GM19351 (cell line): Measurements from ENCODE around the gene BAHD1.

Source experiments
- ATAC-seq: cut with Tn5 transposase; IDR thresholded peaks from one replicate; pipeline ENCODE4 v1.9.1; 2021; ENCODE audit warnings: mild to moderate bottlenecking, moderate library complexity; ENCODE audit not compliant: unreplicated experiment

Gene BAHD1

DNA sequence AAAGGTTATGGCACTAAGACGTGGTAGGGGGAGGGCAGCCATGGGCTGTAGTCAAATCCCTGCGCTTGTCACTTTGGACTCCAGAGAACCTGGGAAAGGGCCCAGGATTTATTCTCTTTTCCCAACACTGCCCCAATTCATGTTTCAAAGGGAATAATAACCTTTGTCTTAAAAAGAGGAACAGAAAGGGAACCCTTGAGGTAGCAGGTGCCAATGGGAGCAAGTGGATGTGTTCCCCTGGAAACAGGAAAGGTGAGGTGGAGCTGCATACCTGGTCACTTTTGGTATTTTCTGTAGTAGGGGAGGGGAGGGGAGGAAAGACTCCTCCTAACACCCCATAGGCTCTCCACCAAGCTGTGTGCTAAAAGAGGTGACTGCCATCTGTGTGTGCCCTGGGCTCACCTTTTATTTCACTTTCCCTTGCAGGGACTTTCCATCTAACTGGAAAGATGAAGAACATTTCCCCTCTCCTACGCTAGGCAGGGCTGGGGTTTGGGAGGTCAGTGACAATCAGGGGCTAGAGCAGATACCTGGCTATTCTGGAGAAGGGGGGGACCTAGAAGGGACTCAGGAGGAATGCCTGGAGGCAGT, 23.9 kb downstream of the BAHD1 start:
- no peak for ATAC-seq

DNA sequence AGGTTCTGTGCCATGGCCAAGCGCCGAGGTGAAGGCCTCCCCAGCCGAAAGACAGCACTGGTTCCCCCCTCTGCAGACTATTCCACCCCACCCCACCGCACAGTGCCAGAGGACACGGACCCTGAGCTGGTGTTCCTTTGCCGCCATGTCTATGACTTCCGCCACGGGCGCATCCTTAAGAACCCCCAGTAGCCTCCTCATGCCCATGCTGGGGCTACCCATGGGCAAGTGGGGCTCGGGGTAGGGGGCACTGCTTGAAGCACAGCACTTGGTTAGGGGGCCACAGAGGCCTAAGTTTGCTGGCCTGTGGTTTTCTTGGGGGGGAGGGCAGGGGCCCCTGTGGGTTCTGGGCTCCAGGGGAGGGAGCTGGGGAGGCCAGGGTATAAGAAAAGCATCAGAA, 25.2 kb downstream of the BAHD1 start:
- ATAC-seq, result no peak

- ATAC-seq, result no peak
Measured at GRCh38 chr15:40466426-40467260, 25.9 kb downstream of the BAHD1 start.

DNA sequence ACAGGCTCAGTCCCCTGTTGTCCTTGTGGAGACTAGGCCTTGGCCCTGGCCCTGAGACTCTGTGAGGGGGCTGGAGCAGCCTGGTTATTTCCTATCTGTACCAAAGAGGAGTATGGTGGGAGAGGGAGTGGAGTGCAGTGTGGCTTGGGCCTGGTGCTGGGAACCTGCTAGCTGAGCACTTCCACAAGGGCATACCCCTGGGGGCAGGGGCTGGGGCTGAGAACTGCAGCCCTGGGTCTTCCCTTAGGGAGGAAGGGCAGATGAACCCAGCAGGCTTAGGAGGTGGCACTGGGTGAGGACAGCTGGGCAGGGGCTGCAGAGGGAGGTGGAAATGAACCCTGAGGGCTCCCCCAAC, 26.5 kb downstream of the BAHD1 start:
- ATAC-seq, result no peak

- no peak for ATAC-seq
Measured at GRCh38 chr15:40468898-40469331, 28.2 kb downstream of the BAHD1 start.

DNA sequence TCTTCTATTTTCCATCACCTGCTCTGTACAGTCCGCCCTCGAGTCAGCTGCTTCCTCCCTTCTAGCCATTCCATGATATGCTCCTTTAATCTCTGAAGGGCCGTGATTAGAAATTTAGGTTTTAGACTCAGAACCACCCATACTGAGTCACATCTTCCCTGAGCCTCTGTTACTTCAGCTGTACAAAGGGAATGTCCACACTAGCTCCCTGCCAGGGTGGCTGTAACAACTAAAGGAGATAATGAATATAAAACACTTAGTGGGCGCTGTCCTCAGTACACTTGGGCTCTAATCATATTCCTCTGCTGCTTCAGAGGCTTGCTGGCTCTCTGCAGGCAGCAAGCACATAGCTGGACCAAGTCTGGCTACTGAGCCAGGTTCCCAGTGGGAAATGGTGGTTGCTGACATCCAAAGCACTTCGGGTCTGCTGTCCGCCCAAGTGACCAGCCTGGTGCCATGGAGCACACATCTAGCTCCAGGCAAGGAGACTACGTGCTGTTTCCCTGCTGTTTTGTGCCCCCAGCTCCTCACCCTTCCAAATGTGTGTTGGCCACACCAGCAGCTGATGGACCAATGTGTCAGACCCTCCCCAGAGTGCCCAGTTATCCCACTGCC, 29.1 kb downstream of the BAHD1 start:
- ATAC-seq, result no peak

- peak; percentile 72 for ATAC-seq
Measured at GRCh38 chr15:40470423-40471104, 29.8 kb downstream of the BAHD1 start, which contains the start of gene CHST14. Gene CHST14 (plus strand): TSS chr15:40470984. CDS start chr15:40471214, 230 bp downstream.

DNA sequence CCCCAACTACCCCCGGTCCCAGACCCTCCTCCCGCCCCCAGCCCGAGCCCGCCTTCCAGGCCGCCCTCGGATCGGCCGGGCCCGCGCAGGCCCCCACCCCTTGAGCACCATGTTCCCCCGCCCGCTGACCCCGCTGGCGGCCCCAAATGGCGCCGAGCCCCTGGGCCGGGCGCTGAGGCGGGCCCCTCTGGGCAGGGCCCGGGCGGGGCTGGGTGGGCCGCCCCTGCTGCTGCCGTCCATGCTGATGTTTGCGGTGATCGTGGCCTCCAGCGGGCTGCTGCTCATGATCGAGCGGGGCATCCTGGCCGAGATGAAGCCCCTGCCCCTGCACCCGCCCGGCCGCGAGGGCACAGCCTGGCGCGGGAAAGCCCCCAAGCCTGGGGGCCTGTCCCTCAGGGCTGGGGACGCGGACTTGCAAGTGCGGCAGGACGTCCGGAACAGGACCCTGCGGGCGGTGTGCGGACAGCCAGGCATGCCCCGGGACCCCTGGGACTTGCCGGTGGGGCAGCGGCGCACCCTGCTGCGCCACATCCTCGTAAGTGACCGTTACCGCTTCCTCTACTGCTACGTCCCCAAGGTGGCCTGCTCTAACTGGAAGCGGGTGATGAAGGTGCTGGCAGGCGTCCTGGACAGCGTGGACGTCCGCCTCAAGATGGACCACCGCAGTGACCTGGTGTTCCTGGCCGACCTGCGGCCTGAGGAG, 30.5 kb downstream of the BAHD1 start:
- ATAC-seq, result peak; percentile 33

GRCh38 chr15:40471808-40472150, 31.0 kb downstream of the BAHD1 start:
- peak; percentile 13 for ATAC-seq

DNA sequence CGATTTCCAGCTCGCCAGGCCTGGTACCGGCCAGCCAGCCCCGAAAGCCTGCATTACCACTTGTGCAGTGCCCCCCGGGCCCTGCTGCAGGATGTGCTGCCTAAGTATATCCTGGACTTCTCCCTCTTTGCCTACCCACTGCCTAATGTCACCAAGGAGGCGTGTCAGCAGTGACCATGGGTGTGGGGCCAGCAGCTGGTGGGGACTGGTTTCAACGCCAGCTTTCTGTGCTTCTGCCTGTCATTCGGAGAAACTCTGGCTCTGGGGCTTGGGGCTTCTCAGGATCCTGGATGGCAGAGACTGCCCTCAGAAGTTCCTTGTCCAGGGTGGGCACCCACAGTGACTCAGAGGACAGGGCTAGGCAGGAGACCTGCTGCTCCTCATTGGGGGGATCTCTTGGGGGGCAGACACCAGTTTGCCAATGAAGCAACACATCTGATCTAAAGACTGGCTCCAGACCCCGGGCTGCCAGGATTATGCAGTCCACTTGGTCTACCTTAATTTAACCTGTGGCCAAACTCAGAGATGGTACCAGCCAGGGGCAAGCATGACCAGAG, 31.5 kb downstream of the BAHD1 start:
- no peak for ATAC-seq

GRCh38 chr15:40474581-40474980, 33.8 kb downstream of the BAHD1 start:
- no peak for ATAC-seq

DNA sequence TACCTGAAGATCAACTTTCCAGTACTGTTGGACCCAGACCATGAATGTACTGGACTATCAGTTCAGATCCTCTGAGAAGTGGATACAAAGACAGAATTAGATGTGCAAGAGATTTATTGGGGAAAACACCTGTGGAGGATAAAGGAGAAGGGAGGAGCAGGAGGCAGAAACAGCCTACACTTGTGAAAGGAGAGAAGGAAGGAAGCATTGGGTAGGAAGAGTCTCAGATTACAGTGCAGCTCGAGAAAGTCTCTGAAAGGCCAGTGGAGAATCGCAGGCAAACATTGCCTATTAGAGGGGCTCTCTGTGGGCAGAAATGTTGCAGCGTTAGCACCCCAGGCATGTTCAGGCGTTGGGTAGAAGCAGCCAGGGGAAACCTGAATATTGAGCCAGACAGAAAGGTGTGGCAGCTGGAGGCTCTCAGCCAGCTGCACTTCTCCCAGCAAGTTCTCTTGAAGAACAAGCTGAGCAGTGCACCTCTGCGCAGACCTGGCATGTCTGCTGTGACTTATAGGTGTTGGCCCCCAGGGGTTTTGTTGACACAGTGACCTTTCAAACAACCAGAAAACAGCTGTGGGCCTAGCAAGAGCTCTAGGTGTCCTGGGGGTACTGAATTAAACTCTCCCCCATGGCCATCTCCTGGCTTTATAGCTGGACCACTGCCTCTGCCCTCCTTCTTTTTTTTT, 37.0 kb downstream of the BAHD1 start:
- no peak for ATAC-seq

DNA sequence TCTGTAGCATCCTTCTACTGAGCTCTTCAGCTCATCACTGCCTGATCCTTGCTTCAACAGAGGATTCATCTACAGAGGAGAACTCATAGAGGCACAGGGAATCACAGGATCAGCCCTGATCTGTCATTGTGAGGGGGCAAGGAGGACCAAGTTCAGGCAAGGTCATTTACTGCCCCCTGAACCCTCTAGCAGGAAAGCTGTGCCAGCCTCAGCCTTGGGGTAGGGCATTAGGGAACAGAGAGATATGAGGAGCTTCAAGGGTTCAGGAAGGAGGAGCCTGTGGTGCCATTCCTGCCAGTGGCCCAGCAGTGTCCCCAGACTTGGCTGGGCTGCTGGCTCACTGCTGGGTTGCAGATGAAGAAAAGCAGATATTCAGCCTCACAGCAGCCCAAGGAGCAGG, 38.3 kb downstream of the BAHD1 start:
- no peak for ATAC-seq

DNA sequence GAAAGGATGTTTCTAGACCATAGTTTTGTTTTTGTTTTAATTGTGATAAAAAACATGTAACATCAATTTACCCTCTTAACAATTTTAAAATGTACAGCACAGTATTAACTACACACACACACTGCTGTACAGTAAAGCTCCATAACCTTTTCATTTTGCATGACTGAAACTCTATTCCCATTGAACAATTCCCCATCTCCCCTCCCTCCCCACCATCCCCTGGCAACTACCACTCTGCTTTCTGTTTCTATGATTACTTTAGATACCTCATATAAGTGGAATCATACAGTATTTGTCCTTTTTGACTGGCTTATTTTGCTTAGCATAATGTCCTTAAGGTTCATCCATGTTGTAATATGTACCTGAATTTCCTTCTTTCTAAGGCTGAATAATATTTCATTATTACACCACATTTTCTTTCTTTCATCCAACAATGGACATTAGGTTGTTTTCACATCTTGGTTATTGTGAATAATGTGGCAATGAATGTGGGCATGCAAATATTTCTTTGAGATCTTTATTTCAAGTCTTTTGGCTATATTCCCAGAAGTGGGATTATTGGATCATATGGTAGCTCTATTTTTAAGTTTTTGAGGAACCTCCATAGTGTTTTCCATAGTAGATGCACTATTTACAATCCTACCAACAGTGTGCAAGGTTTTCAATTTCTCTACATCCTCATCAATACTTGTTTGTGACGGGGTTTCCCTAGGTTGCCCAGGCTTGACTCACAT, 40.8 kb downstream of the BAHD1 start:
- ATAC-seq, result no peak

- ATAC-seq, result no peak
Measured at GRCh38 chr15:40483919-40484318, 43.2 kb downstream of the BAHD1 start.

GRCh38 chr15:40486066-40486770, 45.5 kb downstream of the BAHD1 start:
- no peak for ATAC-seq

GRCh38 chr15:40487816-40488682, 47.3 kb downstream of the BAHD1 start:
- ATAC-seq, result no peak
